H7 (cell line): ENCODE results near the gene FSTL5. TPM values are rescaled to one million over a fixed set of nuclear protein-coding genes. Genes with fewer than 3 reads are reported as not detected.

Source experiments
- DNase-seq: peaks from one replicate; pipeline ENCODE4 v3.0.0; 2012
- H3K27me3 ChIP-seq: 2 replicates; pipeline ENCODE4 v1.6.0; 2011; ENCODE audit warnings: mild to moderate bottlenecking, low read length; ENCODE audit not compliant: control insufficient read depth, insufficient read depth
- H3K36me3 ChIP-seq: replicated peaks from 2 replicates; pipeline ENCODE4 v1.5.1; 2011; ENCODE audit warnings: low read length; ENCODE audit not compliant: control insufficient read depth, insufficient read depth
- H3K4me3 ChIP-seq: 2 replicates; pipeline ENCODE4 v1.5.1; 2011; ENCODE audit warnings: low read depth, mild to moderate bottlenecking, control low read depth, low read length, moderate library complexity; ENCODE audit not compliant: insufficient read depth
- total RNA-seq: library from RNA; depleted of rRNA; stranded (reverse); fragments of >200 nt; shearing (Covaris generic); gene quantifications from 2 replicates; pipeline ENCODE4 v1.2.3, GENCODE V29; 2014

The FSTL5 gene
- total RNA-seq, 1 experiment from 2014 or later: 2.3 TPM

GRCh38 chr4:161546902-161547301, 616.9 kb downstream of the FSTL5 start:
- no peak for DNase-seq
- Histone ChIP-seq H3K27me3 (no peaks in the 10 kb centered on the region), H3K4me3 (no peak overlapping the region), H3K36me3 (no peaks in the 10 kb centered on the region)

GRCh38 chr4:161540265-161540664, 623.5 kb downstream of the FSTL5 start:
- H3K27me3 ChIP-seq: no peaks in the 10 kb centered on the region
- H3K4me3 ChIP-seq: no peak overlapping the region
- DNase-seq: no peak
- H3K36me3 ChIP-seq: no peaks in the 10 kb centered on the region

- Histone ChIP-seq H3K4me3 (no peak overlapping the region), H3K36me3 (no peaks in the 10 kb centered on the region), H3K27me3 (no peaks in the 10 kb centered on the region)
- DNase-seq: no peak
These were observed 624.9 kb downstream of the FSTL5 start for GRCh38 chr4:161538941-161539340.

- H3K4me3 ChIP-seq: no peak overlapping the region
- no peaks in the 10 kb centered on the region for H3K36me3 ChIP-seq
- no peak for DNase-seq
- H3K27me3 ChIP-seq: no peaks in the 10 kb centered on the region
These were observed 633.1 kb downstream of the FSTL5 start for GRCh38 chr4:161530710-161531109.

- no peaks in the 10 kb centered on the region for H3K27me3 ChIP-seq
- no peak overlapping the region for H3K4me3 ChIP-seq
- DNase-seq: no peak
- H3K36me3 ChIP-seq: no peaks in the 10 kb centered on the region
These were observed 638.7 kb downstream of the FSTL5 start for GRCh38 chr4:161525121-161525520.

GRCh38 chr4:161522031-161522430, 641.8 kb downstream of the FSTL5 start:
- DNase-seq: no peak
- H3K36me3 ChIP-seq: no peaks in the 10 kb centered on the region
- no peak overlapping the region for H3K4me3 ChIP-seq
- no peaks in the 10 kb centered on the region for H3K27me3 ChIP-seq

GRCh38 chr4:161519611-161520010, 644.2 kb downstream of the FSTL5 start:
- H3K4me3 ChIP-seq: no peak overlapping the region
- no peak for DNase-seq
- H3K27me3 ChIP-seq: no peaks in the 10 kb centered on the region
- no peaks in the 10 kb centered on the region for H3K36me3 ChIP-seq

- no peaks in the 10 kb centered on the region for H3K36me3 ChIP-seq
- H3K4me3 ChIP-seq: no peak overlapping the region
- DNase-seq: no peak
- H3K27me3 ChIP-seq: no peaks in the 10 kb centered on the region
These were observed 645.9 kb downstream of the FSTL5 start for GRCh38 chr4:161517941-161518340.

- no peak overlapping the region for H3K4me3 ChIP-seq
- no peak for DNase-seq
- no peaks in the 10 kb centered on the region for H3K36me3 ChIP-seq
- H3K27me3 ChIP-seq: no peaks in the 10 kb centered on the region
These were observed 658.7 kb downstream of the FSTL5 start for GRCh38 chr4:161505141-161505540.

GRCh38 chr4:161498155-161498554, 665.6 kb downstream of the FSTL5 start:
- no peak overlapping the region for H3K4me3 ChIP-seq
- no peaks in the 10 kb centered on the region for H3K36me3 ChIP-seq
- H3K27me3 ChIP-seq: no peaks in the 10 kb centered on the region
- DNase-seq: no peak

- Histone ChIP-seq H3K36me3 (no peaks in the 10 kb centered on the region), H3K27me3 (no peaks in the 10 kb centered on the region), H3K4me3 (no peak overlapping the region)
- DNase-seq: no peak
These were observed 677.3 kb downstream of the FSTL5 start for GRCh38 chr4:161486461-161486860.

- H3K4me3 ChIP-seq: no peak overlapping the region
- H3K27me3 ChIP-seq: no peaks in the 10 kb centered on the region
- H3K36me3 ChIP-seq: no peaks in the 10 kb centered on the region
- no peak for DNase-seq
These were observed 697.5 kb downstream of the FSTL5 start for GRCh38 chr4:161466316-161466715.

- Histone ChIP-seq H3K36me3 (no peaks in the 10 kb centered on the region), H3K27me3 (no peaks in the 10 kb centered on the region), H3K4me3 (no peak overlapping the region)
- no peak for DNase-seq
These were observed 700.4 kb downstream of the FSTL5 start for GRCh38 chr4:161463436-161463835.

GRCh38 chr4:161457906-161458305, 705.9 kb downstream of the FSTL5 start:
- no peaks in the 10 kb centered on the region for H3K36me3 ChIP-seq
- no peak for DNase-seq
- H3K4me3 ChIP-seq: no peak overlapping the region
- no peaks in the 10 kb centered on the region for H3K27me3 ChIP-seq

- no peak overlapping the region for H3K4me3 ChIP-seq
- H3K27me3 ChIP-seq: no peaks in the 10 kb centered on the region
- H3K36me3 ChIP-seq: no peaks in the 10 kb centered on the region
- no peak for DNase-seq
These were observed 706.5 kb downstream of the FSTL5 start for GRCh38 chr4:161457311-161457710.

- Histone ChIP-seq H3K4me3 (no peak overlapping the region), H3K36me3 (no peaks in the 10 kb centered on the region), H3K27me3 (no peaks in the 10 kb centered on the region)
- DNase-seq: no peak
These were observed 708.9 kb downstream of the FSTL5 start for GRCh38 chr4:161454860-161455259.
